CD1c-positive myeloid dendritic cell (primary cell): ENCODE results near the gene TRIM2.

Source experiments
- DNase-seq: peaks from one replicate; pipeline ENCODE4 v3.0.0-alpha.2; 2016; ENCODE audit errors: extremely low spot score

TRIM2 gene

GRCh38 chr4:153275380-153276276 is 71.4 kb downstream of the TRIM2 start:
- no peak for DNase-seq

DNA sequence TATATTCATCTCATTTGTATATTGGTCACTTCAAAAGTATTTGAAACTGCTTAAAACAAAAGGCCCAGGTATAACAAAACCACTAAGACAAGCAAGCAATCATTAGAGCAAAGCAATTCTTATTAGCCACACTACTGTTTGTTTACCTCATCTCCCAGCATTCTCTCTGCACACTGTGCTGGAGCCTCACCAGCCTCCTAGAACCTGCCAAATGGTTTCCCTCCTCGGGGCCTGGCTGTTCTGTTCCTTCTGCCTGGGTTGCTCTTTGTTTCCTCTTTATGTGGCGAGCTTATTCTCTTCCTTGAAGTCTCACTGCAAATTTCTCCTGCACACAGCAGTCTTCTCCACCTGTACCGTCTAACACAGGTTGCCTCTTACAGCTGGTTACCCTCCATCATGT is 72.7 kb downstream of the TRIM2 start:
- DNase-seq: no peak

DNA sequence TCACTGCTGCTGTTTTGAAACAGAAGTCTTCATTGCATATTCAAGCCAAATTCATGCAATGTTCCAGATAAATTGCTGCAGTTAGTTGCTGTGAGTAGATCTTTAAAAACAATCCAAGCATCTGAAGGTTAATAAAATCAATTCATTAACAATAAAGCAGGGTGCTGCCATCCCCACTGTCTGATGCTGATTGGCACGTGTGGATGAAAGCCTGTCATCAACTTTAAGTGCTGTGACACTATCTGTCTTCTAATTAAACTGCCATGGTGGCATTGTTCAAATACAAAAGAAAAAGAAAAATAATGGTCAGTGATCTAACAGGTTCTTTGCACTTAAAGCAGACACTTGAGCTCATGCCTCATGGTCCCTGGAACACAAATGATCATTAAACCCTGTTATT is 77.2 kb downstream of the TRIM2 start:
- DNase-seq: no peak

DNA sequence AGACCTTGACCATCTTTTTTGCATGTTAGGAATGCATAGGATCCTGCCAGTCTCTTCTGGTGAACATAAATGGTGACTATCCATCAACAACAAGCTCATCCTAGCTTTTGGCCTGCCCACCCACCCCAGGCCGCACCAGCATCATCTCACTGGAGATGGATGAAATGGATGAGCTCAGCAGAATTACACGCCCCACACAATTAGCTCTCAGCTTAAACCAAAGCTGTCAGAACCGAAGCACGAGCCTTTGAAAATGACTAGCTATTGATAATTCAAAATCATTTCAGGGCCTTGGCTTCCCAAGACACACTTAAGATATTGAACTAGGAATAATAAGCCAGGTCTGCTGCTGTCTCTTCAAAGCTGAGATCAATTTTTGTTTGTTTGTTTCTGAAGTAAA is 77.8 kb downstream of the TRIM2 start:
- no peak for DNase-seq

DNA sequence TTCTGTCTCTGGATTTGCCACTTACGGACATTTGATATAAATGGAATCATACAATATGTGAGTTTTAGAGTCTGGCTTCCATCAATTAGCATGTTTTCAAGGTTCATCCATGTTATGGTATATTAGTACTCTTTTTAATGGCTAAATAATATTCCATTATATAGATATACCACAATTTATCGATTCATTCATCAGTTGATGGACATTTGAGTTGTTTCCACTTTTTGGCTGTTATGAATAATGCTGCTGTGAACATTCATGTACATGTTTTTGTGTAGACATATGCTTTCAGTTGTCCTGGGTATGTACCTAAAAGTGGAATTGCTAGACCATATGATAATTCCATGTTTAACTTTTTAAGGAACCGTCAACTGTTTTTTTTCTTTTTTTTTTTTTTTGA is 79.0 kb downstream of the TRIM2 start:
- no peak for DNase-seq

GRCh38 chr4:153290134-153290533 is 85.9 kb downstream of the TRIM2 start:
- no peak for DNase-seq

DNA sequence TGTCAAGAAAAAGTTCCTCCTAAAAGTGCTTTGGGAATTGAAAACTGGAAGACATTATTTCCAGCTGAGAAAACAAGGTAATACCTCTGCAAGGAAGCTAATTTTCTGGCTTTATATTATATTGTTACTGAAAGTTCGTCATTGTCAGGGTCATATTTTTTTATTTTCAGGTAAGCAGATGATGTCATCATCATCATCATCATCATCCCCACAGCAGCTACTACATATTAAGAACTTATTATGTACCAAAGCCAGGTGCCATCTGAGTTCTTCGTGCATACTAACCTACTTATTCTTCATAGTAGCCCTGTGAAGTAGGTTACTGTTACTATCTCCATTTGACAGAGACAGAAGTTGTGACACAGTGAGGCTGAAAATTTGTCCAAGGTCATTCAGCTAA is 87.3 kb downstream of the TRIM2 start:
- DNase-seq: no peak

DNA sequence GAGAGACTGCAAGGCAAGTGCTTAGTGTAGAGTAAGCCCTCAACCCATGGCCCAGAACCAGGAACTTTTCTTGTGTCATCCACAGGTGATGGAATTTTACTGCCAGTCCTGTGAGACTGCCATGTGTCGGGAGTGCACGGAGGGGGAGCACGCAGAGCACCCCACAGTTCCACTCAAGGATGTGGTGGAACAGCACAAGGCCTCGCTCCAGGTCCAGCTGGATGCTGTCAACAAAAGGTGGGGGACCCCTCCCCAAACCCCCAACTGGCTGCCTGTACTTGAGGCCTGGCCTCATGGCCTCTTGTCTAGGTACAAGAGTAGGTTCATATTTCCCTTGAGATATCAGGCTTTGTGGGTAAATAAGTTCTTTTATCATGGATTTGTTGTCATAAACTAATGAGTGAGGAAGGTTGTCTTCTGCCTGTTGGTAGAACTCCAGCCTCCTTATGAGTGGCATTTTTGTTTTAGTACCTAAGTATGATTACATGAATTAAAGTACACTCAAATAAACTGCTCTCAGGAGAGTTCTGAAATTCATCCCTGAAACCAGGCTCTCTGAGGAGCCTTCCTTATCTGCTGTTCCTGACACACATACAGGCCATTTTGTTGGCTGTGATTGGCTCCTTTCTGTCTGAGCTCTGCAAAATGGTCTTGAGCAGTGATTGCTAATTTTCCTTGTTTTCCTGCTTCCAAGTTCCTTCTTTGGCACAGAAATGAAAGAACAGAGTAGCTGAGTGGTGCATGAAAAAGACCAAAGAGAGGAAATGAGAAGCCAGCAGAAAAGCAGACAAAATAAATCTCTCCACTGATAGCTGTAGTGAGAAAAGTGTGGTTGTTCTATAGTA is 88.9 kb downstream of the TRIM2 start:
- DNase-seq: no peak

GRCh38 chr4:153293742-153294057 is 89.5 kb downstream of the TRIM2 start:
- no peak for DNase-seq

DNA sequence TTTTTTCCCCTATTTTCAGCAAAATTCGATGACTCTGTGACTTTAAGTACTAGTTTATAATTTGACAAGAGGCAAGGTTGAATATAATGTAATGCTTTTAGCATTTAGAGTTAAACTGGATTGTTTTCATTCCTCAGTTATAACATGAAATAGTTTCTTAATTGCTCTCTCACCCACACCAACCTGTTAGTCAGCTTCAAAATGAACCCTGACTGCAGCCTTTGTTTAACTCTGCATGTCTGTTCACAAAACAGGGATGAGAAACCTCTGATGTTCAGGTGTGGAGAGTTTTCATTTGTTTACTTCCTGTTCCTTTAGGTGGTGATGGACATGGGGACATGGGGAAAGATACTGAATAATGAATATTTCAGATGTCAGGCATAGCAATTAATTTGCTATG is 90.4 kb downstream of the TRIM2 start:
- DNase-seq: no peak

GRCh38 chr4:153295131-153295755 is 91.0 kb downstream of the TRIM2 start:
- no peak for DNase-seq

DNA sequence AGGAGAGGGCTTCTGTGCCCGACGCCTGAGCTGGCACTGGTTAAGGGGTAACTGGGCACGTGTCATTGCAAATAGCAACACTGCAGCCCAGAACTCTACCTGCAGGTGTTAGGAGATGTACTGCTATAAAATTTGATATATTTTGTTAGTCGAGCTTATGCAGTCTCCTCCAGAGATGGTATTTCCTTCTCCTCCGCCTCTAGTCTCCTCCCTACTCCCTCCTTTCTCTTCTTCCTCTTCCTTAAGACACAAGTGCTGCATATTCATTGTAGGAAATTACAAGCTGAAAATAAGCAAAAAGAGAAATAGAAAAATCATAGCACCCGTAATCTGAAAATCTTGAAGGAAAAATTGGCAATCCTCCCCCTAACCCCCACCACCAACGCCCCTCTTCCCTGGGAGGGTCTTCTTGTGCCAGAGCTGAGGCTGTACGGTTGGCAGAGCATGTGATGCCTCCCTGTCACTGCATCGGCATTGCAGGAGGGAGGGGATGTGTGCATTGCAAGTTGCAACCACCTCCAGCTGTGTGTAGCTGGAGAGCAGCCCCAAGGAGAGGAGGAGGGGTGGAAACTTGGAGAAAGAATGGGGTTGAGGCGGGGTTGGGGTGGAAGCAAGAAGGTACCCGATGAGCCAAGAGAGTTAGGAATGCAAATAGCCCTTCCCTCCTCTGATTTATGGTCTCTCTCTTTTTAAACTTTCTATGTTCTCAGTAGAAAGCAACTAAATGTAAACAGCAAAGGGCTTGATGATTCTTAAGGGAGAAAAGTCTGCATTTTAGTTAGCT is 92.0 kb downstream of the TRIM2 start:
- DNase-seq: no peak

- no peak for DNase-seq
Observed at GRCh38 chr4:153297116-153297515, 92.9 kb downstream of the TRIM2 start.

GRCh38 chr4:153310793-153311192 is 106.5 kb downstream of the TRIM2 start:
- no peak for DNase-seq

- no peak for DNase-seq
Observed at GRCh38 chr4:153314915-153315314, 110.7 kb downstream of the TRIM2 start.

DNA sequence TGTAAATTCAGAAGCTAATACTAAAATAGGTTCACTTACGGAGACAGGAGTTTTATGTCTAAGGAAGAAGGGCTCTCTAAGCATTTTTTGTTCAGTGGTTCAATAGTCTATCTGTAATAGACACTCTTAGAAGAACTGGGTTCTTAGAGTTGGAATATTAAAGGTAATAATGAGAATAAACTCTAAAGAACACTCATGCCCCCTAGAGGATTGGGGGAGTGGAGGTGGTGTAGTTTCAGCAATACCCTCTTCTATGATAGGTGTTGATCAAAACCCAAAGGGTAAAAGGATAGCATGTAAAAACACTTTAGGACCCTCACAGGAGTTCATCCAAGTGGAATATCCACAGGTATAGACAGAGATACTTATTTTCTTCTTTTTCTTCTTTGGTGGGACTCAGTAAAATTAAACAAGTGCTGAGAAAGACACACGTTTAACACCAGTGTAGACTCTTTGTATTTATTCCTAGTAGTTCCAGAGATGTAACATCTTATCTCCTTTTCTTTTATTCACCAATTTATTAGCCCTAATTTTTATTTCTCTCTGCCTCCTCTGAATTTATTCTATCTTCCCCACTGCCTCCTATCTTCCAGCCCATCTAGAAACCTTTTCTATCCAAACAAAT is 114.6 kb downstream of the TRIM2 start:
- DNase-seq: peak; percentile 43

DNA sequence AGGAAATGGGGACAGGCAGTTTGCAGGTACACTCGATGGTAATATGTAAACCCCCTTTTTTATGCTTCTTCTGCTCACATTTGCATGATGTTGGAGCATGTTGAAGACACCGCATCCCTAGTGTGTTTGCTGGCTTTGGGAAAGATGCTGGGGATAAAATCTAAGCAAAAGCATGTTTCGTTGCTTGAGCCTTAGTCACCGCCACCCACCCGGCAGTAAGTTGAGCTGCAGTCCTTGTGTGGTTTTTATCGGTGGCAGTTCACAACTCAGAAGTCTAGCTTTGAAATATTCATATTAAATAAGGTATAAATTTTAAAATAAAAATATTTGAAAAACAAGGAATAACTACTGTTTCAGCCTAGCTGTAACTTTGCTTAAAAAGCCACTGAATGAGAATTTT is 118.5 kb downstream of the TRIM2 start:
- DNase-seq: no peak

GRCh38 chr4:153324046-153324445 is 119.8 kb downstream of the TRIM2 start:
- no peak for DNase-seq

DNA sequence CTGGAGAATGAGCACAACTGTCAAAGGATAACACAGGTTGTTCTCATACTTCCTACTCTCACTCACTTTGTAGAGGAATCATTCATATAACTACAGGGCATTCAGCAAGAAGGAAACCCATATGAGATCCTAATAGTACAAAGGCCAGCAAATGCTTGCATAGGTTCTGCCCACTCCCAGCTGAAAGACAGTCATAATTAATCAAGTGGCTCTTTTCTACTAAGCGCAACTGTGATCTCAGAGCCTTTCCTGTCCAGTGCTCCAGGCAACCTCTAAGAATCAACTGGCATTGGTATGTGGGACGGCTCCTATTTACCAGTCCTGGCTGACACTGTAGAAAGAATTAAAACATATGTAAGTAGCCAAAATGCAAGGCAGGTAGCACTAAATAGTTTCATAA is 121.3 kb downstream of the TRIM2 start:
- no peak for DNase-seq

DNA sequence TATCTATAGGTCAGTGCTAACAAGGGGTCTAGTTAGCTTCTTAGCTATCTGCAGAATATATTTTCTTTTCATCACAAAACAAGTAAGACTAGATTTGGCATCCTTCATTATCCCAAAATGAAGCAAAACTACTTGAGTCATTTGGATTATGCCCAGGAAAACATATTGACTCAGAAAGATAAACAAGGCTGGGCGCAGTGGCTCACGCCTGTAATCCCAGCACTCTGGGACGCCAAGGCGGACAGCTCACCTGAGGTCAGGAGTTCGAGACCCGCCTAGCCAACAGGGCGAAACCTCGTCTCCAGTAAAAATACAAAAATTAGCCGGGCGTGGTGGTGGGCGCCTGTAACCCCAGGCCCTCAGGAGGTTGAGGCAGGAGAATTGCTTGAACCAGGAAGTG is 122.3 kb downstream of the TRIM2 start:
- DNase-seq: no peak

DNA sequence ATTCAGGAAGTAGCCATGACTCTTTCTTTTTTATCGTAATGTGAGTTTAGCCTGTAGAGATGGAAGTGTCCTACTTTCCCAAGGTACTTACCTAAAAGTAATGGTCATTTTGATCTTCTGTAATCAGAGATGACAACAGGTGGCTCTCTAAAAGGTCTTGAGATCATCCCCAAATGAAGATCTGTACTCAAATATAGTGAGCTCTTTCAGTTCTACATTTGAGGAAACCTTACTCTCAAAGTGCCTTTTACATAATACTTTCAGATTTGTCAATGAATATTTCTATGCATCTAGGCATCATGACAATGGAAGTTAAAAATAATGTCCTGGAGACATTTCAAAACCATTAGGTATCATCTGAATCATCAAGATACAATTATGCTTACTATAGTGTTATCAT is 123.0 kb downstream of the TRIM2 start:
- DNase-seq: no peak
